Hematopoietic multipotent progenitor cell treated with erythropoietin and hydrocortisone succinate and interleukin-3 and kit ligand, for 8 days (in vitro differentiated cells): ENCODE measurements around the gene FAM168A.

Experiments used
- DNase-seq: peaks from one replicate; pipeline ENCODE4 v3.0.0-alpha.2; 2015

The FAM168A gene

DNA sequence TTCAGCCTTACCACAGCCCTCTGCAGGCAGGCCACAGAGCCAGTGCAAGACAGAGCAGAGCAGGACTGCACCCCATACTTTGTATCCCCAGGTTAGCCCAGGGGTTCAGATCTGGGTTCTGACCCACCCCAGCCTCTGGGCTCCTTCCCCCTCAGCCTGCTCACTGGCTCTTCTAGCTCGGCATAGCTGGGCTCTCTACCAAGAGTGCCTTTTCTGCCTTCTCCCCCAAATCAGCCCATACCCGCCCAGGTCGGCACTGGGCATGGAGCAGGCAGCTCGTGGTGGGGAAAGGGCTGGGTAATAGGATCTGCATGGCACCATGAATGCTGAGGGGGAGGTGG lies 213.4 kb downstream of the FAM168A start:
- no peak for DNase-seq

DNA sequence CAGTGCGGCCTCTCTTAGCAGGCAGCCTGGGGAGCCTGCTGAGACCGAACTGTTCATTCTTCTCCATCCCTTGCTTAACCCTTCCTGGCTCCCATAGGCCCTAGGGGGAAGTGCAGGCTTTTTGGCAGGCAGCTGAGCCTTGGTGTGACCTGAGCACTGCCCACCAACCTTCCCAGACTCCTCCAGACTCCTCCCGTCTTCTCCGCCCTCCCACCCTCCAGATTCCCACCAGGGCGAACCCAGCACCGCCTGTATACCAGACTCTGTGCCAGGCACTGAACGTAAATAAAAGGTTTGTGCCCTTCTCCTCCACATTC lies 213.8 kb downstream of the FAM168A start:
- DNase-seq: no peak

DNA sequence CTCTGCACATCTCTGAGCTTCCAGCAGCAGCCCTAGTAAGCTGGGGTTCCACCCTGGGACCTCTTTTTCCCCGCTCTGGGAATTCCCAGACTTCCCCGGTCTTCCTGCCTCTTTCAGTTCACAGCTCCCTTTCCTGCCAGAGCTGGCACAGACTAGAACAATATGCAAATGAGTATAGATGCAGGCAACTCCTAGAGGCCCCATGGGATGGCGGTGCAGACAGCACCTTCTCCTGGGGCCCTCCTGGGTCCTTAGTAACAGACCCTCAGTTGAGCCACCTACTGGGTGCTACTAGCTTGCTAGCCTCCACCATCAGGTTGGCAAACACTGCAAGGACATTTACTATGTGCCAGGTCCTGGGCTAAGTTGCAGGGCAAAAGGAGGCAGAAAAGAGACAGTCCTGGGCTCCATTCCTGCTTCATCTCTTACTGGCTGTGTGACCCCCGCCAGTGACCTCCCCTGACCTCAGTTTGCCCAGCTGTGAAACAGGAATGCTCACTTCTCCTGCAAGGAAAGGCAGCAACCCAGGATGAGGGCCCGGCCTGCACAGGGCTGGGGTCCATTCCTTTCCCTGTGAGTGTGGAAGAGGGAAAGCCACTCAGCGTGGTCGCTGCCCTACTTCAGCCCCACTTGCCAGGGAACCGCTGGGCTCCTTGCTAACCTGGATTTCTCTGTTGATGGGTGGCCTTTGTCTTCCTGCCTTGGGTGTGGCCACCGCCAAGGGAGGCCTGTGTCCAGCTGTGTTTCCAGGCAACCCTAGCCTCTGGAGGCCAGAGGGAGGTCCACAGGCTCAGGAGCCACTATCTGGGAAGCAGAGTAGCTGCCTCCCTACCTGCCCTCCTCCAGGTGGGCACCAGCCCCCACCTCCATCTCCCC lies 214.4 kb downstream of the FAM168A start:
- no peak for DNase-seq

DNA sequence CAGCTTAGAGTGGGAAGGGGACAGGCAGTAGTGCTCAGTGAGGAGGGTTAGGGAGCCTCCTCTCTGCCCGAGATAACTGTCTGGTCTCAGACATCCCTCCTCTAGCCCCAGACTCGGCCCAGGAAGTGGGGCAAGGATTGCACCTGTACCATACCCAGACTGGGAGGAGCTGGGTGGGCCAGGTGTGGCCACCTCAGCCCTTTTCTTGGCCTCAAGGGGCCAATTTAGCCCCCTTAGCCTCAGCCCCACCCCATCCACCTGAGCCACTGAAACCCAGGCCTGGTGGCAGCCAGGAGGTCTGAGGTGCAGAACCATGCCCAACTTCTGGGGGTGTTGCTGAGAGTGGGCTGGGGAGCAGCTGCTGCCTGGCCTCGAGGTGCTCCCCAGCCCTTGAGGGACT lies 215.2 kb downstream of the FAM168A start:
- no peak for DNase-seq

DNA sequence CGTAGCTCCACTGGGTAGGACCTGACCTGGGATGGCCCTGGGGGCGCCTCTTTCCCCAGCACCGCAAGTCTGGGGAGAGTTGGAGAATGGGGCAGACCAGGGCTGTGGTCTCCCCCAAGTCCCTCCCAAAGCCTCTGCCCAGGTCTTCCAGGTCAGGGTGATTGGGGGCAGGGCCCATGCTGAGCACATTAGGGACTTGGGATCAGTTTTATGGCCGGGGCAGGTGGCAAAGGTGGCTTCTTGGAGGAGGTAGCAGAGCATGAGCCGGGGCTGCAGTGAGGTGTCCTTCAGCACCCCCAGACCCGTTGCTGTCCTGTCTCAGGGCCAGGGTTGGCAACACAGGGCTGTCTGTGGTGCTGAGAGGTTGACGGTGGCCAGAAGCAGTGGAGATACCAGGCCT lies 215.7 kb downstream of the FAM168A start:
- DNase-seq: no peak

DNA sequence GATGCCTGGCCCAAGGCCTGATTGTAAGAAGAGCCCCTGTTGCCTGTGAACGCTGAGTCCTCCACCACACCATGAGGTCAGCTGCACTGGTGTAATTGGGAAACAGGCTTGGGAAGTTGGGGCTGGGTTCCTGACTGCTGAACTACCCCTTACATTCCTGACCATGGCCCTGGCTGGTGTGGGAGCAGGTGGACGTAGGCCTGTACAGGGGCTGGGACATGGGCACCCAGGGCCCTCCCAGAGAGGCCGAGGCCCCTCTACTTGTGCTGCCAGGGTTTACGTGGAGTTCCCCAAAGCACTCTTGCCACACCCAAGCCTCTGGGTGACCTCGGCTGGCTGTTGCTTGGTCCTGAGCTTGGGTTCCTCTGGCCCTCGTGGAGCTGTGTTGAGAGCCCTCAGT lies 216.3 kb downstream of the FAM168A start:
- DNase-seq: no peak

DNA sequence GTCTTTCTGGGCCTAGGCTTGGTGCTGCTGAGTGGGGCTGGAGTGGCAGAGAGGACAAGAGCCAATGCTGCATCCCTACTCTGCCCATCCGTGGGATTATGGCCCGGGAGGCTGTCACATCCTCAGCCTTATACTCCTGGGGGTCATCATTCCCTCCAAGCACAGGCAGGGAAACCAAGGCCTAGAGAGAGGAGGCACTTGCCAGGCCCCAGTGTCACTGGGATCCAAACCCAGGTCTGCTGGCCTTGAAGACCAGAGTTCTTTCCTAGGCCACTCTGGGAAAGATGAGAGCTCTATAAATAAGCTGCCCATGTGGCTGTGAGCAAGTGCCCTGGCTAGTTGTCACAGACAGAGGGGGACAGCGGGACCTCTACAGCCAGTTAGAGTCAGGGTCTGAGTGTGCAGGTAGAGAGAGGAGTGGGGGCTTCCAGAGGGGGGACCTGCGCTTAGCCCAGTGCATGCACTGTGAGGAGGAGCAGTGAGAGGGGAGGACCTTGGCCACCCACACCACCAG lies 217.0 kb downstream of the FAM168A start:
- no peak for DNase-seq

DNA sequence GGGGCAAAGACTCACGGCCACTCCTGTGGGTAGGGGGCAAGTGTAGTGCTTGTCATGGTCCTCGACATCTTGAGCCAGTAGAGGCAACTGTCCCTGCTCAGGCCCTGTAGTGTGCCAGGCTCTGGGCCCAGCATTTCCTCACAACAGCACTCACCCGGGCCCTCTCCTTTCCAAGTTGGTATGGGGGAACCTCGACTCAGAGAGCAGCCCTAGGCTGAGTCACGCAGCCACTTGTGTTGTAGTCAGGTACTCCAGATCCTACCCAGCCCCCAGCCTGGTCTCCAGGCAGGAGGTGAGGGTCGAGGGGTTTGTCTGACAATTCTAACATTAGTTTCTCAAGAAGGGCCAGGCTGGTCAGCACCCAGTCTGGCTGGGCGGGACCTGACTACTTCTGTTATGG lies 217.6 kb downstream of the FAM168A start:
- DNase-seq: no peak

DNA sequence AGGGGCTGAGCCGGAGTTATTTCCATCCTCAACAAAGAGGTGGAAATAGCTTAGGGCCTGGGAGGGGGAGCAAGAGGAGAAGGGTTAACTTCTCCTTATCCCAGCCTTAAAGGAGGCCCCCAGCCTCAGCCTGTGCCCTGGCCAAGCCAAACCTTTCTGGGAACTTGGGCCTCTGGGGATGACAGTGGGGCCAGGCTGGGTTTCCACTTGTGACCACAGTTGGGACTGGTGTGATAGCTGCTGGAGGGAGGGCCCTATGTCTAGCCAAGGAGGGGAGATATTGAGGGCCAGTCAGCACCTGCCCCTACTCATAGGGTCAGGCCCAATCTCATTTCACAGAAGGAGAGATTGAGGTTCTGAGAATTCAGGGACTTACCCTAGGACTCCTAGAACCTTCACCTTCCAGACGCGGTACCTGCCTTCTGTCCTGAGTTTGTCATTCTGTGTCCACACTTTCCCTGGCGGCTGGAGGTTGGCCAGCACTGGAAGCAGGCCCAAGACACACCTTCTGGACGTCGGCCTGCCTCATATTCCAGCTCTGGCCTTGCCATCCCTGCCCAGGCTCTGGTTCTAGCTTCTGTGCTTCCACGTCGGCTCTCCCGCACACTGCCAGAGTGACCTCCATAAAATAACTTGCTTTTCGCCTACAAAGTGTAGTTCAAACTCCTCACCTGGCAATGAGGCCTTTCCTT lies 218.6 kb downstream of the FAM168A start:
- peak; percentile 14 for DNase-seq

DNA sequence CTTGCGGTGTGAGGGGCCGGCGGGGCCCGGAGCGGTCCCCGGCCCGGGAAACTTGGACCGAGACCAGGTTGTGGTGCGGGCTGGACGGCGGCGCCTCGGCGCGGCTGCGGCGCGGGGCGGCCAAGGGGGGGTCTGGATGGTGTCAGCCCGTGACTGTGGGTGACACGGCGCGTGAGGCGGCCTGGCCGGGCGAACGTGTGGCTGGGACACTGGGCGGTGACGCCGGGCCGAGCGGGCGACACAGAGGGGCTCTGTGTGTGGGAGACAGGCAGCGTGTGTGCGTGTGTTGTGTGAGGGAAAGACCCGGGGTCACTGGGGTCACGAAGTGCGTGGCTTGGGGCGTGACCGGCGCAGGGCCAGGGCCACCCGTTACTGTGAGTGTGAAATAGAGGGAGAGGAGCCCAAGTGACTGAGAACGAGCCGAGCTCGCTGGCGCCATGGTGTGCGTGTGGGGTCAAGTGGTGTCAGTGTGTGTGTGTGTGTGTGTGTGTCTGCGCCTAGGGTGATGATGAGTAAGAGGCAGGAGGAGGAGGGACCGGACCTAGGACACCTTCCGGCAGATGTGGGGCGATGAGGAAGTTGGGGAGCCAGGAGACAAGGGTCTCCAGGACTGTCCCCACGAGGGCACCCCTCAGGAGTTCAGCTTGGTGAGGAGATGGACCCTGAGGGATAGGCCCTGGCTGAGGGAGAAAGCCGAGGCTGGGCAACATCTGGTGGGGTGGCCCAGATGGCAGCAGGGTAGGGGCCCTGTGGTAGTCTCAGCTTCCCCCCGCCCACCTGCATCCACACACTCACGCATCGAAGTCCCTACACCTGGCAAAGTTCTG lies 220.9 kb downstream of the FAM168A start:
- DNase-seq: peak; percentile 72

DNA sequence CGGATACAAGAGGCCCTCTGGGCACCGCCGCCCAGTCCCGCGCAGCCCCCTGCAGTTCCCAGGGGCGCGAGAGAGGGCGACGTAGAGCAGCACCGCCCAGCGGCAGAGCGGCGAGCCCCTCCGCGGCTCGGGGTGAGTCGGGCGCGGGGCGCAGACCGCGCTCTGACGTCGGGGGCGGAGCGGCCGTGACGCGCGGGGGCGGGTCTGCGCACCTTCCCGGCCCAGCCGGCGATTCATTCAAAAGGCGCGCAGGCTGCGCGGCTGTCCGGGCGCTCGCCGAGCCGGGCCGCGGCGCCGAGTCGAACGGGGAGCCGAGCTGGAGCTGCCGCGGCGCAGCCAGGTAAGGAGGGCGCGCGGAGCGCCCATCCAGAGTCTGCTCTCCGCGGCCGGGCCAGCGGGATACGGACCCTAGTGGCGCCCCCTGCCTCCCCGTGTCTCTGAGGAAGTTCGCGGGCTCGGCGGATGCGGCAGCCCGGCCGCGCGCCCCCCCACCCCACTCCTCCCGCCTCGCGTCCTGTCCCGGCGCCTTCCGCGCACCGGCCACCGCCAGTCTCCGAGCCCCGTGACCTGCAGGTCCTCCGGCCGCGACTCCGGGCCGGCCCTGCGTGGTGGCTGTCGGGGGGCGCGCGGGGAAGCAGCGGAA lies 221.6 kb downstream of the FAM168A start, which contains the start of gene RELT:
RELT (plus strand) TSS at position 240 of the 643 bp plus-strand sequence. CDS start 12,738 bp downstream, outside the sequence.
- DNase-seq: no peak

DNA sequence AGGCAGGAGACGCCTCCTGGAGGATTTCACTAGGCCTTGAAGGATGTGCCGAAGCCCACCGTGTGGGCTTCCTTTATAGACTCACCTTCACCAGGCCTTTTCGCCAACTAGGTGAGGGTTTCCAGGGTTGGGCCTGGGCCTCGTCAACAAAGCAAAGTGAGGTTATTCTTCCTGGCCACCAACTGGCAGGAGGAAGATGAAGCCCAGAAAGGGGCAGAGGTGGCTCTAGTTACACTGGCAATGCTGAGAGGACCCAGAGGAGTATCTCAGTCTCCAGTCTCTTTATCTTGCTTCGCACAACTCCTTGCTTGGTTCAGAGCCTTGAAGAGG lies 222.1 kb downstream of the FAM168A start:
- peak; percentile 97 for DNase-seq

DNA sequence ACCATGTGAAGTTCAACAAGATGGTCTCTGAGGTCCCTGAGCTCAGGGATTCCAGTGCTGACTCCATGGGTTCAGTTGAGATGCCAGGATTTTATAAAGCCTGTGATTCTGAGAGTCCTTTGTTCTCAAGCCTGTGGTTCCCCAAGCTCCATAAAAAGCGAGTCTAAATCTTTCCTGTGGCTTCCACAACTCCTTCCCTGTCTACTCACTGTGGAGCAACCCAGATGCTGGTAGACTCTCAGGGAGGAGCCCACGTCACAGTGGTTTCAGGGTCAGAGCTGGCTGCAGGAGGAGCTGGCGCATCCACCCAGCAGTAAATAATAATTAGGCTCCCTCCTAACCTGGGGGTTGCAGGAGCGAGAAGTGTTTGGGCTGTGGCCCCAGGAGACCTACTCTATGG lies 223.8 kb downstream of the FAM168A start:
- no peak for DNase-seq

DNA sequence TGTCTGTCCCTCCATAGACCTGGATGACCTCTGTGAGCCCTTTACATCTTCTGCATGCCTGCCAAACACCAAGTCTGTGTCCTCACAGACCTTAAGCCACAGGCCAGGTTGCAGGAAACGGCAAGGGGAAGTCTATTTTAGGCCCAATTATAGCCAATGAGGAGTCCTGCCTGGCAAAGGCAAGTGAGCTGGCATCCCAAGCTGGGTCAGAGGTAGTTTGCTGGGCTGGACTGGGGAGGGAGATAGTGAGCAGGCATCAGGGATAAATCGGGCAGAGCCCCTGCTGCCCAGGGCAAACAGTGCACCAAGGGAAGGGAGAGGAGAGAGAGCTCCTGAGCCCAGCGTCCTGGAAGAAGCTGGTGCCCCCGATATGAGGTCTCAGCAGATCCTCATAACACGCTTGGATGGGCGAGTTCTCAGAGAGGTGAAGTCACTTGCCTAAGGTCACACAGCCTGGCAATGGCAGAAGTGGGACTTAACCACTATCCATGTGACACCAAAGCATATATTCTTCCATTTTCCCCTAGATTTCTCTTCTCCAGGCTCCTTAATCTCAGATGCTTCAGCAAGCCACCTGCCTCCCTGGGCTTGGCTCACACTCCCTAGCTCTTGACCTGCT lies 225.4 kb downstream of the FAM168A start:
- DNase-seq: peak; percentile 47

DNA sequence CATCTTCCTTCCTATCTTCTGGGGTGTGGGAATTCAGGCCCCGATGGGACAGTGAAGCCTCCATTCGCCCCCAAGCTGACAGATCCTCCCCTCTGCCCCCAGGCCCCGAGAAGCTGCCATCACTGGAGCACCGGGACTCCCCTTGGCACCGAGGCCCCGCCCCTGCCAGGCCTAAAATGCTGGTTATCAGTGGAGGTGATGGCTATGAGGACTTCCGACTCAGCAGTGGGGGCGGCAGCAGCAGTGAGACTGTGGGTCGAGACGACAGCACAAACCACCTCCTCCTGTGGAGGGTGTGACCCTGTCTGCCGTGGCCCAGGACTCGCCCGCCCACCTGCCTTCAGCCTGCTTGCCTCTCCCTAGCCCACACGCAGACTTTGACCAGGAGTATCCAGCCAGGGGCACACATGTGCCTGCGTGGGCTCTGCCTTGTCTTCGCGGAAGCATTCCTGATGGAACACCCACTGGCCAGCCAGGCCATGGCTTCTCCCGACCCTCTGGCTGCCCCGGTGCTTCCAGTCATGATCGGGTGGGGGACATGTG lies 230.4 kb downstream of the FAM168A start:
- peak; percentile 20 for DNase-seq

DNA sequence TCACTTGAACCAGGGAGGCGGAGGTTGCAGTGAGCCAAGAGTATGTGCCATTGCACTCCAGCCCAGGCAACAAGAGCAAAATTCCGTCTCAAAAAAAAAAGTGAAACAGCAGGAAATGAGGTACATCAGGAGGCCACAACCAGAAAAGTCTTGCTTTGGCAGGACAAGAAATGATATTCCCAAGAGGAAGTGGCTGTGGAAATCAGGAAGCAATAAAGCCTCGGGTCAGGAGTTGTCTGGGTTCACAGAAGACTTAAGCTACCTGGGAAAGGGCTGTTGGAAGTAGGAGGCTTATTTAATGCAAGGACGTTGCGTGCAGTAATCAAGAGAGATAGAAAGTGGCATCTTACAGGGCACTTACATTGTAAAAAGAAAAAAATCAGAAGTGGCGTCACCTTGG lies 231.0 kb downstream of the FAM168A start:
- no peak for DNase-seq

DNA sequence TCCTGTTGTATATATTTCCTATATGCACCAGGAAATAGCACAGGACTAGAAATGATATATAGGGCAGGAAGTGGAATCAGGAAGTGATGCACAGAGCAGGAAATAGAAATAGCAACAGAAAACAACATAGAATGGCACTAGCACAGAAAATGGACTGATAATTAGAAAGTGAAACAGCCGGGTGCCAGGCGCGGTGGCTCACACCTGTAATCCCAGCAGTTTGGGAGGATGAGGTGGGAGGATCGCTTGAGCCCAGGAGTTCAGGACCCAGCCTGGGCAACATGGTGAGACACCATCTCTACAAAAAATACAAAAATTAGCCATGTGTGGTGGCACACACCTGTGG lies 231.7 kb downstream of the FAM168A start:
- no peak for DNase-seq

DNA sequence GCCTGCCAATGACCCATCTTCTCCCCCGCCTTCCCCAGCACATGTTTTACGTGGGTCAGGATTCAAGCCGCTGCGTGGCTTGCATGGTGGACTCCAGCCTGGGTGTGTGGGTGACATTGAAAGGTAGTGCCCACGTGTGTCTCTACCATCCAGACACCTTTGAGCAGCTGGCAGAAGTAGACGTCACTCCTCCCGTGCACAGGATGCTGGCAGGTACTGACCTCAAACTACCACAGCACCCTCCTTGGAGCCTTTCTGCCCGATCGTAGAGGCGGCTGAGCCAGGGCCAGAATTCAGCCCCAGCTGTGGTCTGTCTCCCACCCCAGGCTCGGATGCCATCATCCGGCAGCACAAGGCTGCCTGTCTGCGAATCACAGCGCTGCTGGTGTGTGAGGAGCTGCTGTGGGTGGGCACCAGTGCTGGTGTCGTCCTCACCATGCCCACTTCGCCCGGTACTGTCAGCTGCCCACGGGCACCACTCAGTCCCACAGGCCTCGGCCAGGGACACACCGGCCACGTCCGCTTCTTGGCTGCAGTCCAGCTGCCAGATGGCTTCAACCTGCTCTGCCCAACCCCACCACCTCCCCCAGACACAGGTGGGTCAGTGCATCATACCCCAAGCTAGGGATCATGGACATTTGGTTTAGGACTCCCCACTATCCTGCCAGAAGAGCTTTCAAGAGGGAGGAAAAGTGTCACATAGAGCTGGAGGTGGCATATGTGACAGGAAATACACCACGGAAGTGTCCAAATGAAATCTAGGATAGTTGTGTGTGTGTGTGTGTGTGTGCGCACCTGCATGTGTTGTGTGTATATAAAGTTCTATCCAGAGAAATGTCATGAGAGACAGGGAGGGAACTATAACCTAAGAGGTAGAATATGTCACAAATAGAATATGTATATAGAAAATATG lies 232.3 kb downstream of the FAM168A start:
- DNase-seq: no peak

DNA sequence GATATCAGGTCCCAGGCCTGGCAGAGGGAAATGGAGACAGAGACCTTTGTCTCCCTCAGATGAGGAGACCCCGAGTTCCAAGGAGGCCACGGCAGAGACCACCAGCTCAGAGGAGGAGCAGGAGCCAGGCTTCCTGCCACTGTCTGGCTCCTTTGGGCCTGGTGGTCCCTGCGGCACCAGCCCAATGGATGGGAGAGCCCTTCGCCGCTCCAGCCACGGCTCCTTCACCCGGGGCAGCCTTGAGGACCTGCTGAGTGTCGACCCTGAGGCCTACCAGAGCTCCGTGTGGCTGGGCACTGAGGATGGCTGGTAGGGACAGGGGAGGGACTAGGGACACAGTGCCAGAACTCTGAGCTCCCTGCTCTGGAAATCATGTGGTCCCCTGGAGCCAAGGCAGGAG lies 234.8 kb downstream of the FAM168A start:
- DNase-seq: no peak

DNA sequence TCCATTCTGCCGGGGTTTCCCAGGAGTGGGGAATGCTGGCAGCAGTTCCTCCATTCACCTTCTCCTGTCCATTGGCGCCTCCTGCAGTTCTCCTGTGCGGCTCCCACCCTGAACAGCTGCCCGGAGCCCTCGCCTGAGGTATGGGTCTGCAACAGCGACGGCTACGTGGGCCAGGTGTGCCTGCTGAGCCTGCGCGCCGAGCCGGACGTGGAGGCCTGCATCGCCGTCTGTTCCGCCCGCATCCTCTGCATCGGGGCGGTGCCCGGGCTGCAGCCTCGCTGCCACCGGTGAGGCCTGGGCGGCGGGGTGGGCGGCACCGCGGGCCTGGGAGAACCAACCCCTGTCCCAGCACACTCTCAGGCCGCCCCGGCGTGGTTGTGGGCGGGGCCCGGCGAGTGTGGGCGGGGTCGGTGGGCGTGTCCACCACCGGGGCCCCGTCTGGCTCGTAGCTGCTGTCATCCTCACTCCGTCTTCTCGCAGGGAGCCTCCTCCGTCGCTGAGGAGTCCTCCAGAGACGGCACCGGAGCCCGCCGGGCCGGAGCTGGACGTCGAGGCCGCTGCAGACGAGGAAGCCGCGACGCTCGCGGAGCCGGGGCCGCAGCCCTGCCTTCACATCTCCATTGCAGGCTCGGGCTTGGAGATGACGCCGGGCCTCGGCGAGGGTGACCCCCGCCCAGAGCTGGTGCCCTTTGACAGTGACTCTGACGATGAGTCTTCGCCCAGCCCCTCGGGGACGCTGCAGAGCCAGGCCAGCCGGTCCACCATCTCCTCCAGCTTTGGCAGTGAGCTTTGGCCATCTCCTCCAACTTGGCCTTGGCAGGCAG lies 235.7 kb downstream of the FAM168A start:
- DNase-seq: no peak
